ENCODE measurements around the gene HNRNPLL. TPM values are rescaled to one million over a fixed set of nuclear protein-coding genes. Genes with fewer than 3 reads are reported as not detected.

The HNRNPLL gene
- total RNA-seq, 1 experiment from 2014 or later: 59.4 TPM

GRCh38 chr2:38535744-38536506, 66.8 kb downstream of the HNRNPLL start:
- Histone ChIP-seq H3K27me3 (replicated peaks; ENCODE audit: control insufficient read depth, insufficient read depth, low read length) (no peaks in the 10 kb centered on the region), H3K4me1 (peaks cover 5% of the 10 kb centered on the region; the same call in 1 of the 2 replicates), H3K4me3 (ENCODE audit: low read depth, low read length) (peak overlapping the region; percentile 38), H3K9me3 (no peaks in the 10 kb centered on the region), H3K36me3 (ENCODE audit: control insufficient read depth, insufficient read depth, low read length) (no peaks in the 10 kb centered on the region)
- CTCF ChIA-PET: interaction anchor here (0.5 kb wide), 2 partner anchors 261 to 459 kb away, joined by 4 to 7 read pairs; no protein-coding TSS in a partner anchor
- BruUV-seq (replicated peaks): no TSS peak
- H3K9me3 Mint-ChIP-seq (ENCODE audit: unreplicated experiment): no peaks in the 10 kb centered on the region
- H3K4me3 Mint-ChIP-seq (ENCODE audit: unreplicated experiment): peak overlapping the region; percentile 53
- H3K27me3 Mint-ChIP-seq (ENCODE audit: insufficient read depth, unreplicated experiment): no peaks in the 10 kb centered on the region
- no peak overlapping the region for H3K27ac Mint-ChIP-seq (ENCODE audit: unreplicated experiment)
- peak; percentile 79 to 91 for DNase-seq
- TF ChIP-seq, protein P1, sequence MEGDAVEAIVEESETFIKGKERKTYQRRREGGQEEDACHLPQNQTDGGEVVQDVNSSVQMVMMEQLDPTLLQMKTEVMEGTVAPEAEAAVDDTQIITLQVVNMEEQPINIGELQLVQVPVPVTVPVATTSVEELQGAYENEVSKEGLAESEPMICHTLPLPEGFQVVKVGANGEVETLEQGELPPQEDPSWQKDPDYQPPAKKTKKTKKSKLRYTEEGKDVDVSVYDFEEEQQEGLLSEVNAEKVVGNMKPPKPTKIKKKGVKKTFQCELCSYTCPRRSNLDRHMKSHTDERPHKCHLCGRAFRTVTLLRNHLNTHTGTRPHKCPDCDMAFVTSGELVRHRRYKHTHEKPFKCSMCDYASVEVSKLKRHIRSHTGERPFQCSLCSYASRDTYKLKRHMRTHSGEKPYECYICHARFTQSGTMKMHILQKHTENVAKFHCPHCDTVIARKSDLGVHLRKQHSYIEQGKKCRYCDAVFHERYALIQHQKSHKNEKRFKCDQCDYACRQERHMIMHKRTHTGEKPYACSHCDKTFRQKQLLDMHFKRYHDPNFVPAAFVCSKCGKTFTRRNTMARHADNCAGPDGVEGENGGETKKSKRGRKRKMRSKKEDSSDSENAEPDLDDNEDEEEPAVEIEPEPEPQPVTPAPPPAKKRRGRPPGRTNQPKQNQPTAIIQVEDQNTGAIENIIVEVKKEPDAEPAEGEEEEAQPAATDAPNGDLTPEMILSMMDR (IDR thresholded peaks at IDR 0.05; ENCODE audit: insufficient read depth in 1 of 2, low read depth in 1 of 2, low read length in 1 of 2, severe bottlenecking in 1 of 2, unreplicated experiment in 1 of 2): peak; percentile 90 to 92
- peaks cover 6% of the 10 kb centered on the region for H3K4me1 Mint-ChIP-seq (ENCODE audit: low read depth, unreplicated experiment)
- POLR2A ChIA-PET: no interaction called here
- intact Hi-C loops (cut with micrococcal nuclease; ENCODE audit: unreplicated experiment): loop anchor here (2.0 to 10.0 kb wide), 3 partner anchors 191 to 299 kb away; no protein-coding TSS in a partner anchor
- no peaks in the 10 kb centered on the region for H3K36me3 Mint-ChIP-seq (ENCODE audit: insufficient read depth, unreplicated experiment)

DNA sequence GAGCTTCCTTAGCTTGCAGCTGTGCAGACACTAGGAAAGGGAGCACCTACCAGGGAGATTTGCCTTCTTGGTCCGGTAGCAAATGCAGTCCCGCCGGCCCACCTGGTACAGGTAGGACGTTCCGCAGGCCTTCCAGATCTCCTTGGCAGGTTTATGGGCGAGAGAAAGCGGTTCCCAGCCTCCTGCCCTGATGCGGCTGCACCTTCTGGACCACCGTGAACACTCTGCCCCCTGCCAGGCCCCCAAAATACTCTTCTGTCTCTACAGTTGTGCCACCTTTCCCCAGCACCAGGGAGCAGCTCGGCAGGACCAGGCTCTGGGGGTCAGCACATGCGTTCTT, 67.4 kb downstream of the HNRNPLL start:
- no peak for DNase-seq
- peak overlapping the region; percentile 53 for H3K4me3 Mint-ChIP-seq (ENCODE audit: unreplicated experiment)
- H3K27ac Mint-ChIP-seq (ENCODE audit: unreplicated experiment): no peak overlapping the region
- H3K9me3 ChIP-seq: no peaks in the 10 kb centered on the region
- no peaks in the 10 kb centered on the region for H3K9me3 Mint-ChIP-seq (ENCODE audit: unreplicated experiment)
- POLR2A ChIA-PET: no interaction called here
- H3K4me1 Mint-ChIP-seq (ENCODE audit: low read depth, unreplicated experiment): peaks cover 6% of the 10 kb centered on the region
- H3K4me1 ChIP-seq: peaks cover 4% of the 10 kb centered on the region; the same call in 1 of the 2 replicates
- BruUV-seq (replicated peaks): no TSS peak
- H3K27me3 Mint-ChIP-seq (ENCODE audit: insufficient read depth, unreplicated experiment): no peaks in the 10 kb centered on the region
- intact Hi-C loops (cut with micrococcal nuclease; ENCODE audit: unreplicated experiment): loop anchor here (5.0 to 10.0 kb wide), 2 partner anchors 207 to 299 kb away; no protein-coding TSS in a partner anchor
- H3K36me3 ChIP-seq (ENCODE audit: control insufficient read depth, insufficient read depth, low read length): no peaks in the 10 kb centered on the region
- H3K27me3 ChIP-seq (replicated peaks; ENCODE audit: control insufficient read depth, insufficient read depth, low read length): no peaks in the 10 kb centered on the region
- H3K36me3 Mint-ChIP-seq (ENCODE audit: insufficient read depth, unreplicated experiment): no peaks in the 10 kb centered on the region
- H3K4me3 ChIP-seq (ENCODE audit: low read depth, low read length): no peak overlapping the region
- CTCF ChIA-PET: interaction anchor here (0.5 kb wide), 1 partner anchor 459 kb away, joined by 4 read pairs; no protein-coding TSS in a partner anchor
- TF ChIP-seq, protein P1 (IDR thresholded peaks at IDR 0.05; ENCODE audit: insufficient read depth in 1 of 2, low read depth in 1 of 2, low read length in 1 of 2, severe bottlenecking in 1 of 2, unreplicated experiment in 1 of 2): no peak

DNA sequence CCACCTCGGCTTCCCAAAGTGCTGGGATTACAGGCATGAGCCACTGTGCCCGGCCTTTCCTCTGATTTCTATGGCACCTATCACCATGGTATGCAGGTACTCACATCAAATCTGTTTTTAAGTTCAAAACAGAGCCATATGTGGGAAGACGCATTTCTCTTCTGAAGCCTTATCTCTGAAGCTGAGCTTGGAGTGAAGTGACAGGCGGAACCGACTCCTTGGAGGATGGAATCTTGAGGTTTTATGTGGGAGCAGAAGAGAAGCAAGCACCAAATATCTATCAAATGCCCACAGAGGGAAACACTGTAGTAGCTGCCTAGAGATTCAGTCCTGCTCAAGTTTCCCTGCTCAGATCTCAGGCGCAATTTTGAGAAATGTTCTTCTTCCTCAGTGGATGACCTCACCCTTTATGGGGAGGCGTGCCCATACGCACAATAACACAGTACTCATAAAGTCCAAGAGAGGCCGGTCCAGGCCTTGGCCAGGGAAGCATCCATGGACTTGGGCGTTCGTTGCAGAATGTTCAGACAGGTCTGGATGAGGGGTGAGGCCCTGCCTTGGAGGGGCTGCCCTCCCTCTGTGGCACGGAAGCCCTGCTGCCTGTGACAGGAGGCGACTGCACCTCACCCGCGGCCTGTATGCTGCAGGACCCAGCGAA, 67.9 kb downstream of the HNRNPLL start:
- no peak overlapping the region for H3K4me3 ChIP-seq (ENCODE audit: low read depth, low read length)
- intact Hi-C loops (cut with micrococcal nuclease; ENCODE audit: unreplicated experiment): loop anchor here (5.0 to 10.0 kb wide), 2 partner anchors 207 to 300 kb away; no protein-coding TSS in a partner anchor
- TF ChIP-seq, protein P1 (IDR thresholded peaks at IDR 0.05; ENCODE audit: insufficient read depth in 1 of 2, low read depth in 1 of 2, low read length in 1 of 2, severe bottlenecking in 1 of 2, unreplicated experiment in 1 of 2): no peak
- H3K4me1 ChIP-seq: peaks cover 4% of the 10 kb centered on the region; the same call in 1 of the 2 replicates
- no peaks in the 10 kb centered on the region for H3K27me3 ChIP-seq (replicated peaks; ENCODE audit: control insufficient read depth, insufficient read depth, low read length)
- H3K36me3 ChIP-seq (ENCODE audit: control insufficient read depth, insufficient read depth, low read length): no peaks in the 10 kb centered on the region
- H3K9me3 Mint-ChIP-seq (ENCODE audit: unreplicated experiment): no peaks in the 10 kb centered on the region
- H3K4me1 Mint-ChIP-seq (ENCODE audit: low read depth, unreplicated experiment): peaks cover 6% of the 10 kb centered on the region
- no peak for DNase-seq
- no TSS peak for BruUV-seq (replicated peaks)
- ChIA-PET CTCF (no interaction called here), POLR2A (no interaction called here)
- no peaks in the 10 kb centered on the region for H3K36me3 Mint-ChIP-seq (ENCODE audit: insufficient read depth, unreplicated experiment)
- no peak overlapping the region for H3K27ac Mint-ChIP-seq (ENCODE audit: unreplicated experiment)
- no peak overlapping the region for H3K4me3 Mint-ChIP-seq (ENCODE audit: unreplicated experiment)
- H3K9me3 ChIP-seq: no peaks in the 10 kb centered on the region
- H3K27me3 Mint-ChIP-seq (ENCODE audit: insufficient read depth, unreplicated experiment): no peaks in the 10 kb centered on the region

All from Caco-2 (cell line).